ENCODE results near the gene CHRNG. TPM values are rescaled to one million over a fixed set of nuclear protein-coding genes. Genes with fewer than 3 reads are reported as not detected.

The CHRNG gene
- polyA plus RNA-seq, 2 of the 4 experiments (the other 2 are of a cell fraction) = not detected

GRCh38 chr2:232527905-232528470 is 11.5 kb upstream of the CHRNG start:
- FAIRE-seq = no peak
- Histone ChIP-seq H3K4me3 (no peak overlapping the region), H3K4me1 (peaks cover 7% of the 10 kb centered on the region; the same call in 1 of the 3 replicates), H3K4me2 (no peak overlapping the region), H3K27ac (no peak overlapping the region), H3K9me3 (no peaks in the 10 kb centered on the region)
- POLR2A ChIA-PET = no interaction called here
- 54% methylated on average over 6 of the region's 6 CpGs for WGBS (ENCODE audit: missing lambda C conversion rate)
- no peak for DNase-seq (ENCODE audit: low read depth in 1 of 2, low spot score in 1 of 2)
- no peak for ATAC-seq
- CTCF ChIA-PET = no interaction called here
- TF ChIP-seq ZSCAN20 (CRISPR knock-in tag; IDR thresholded peaks at IDR 0.05) = no peak
- no peak for TF ChIP-seq HDAC2 (IDR thresholded peaks at IDR 0.05)
- no peak for TF ChIP-seq POLR2A (IDR thresholded peaks at IDR 0.05; ENCODE audit: low read length)
- no peak for TF ChIP-seq JUN (IDR thresholded peaks at IDR 0.05)
- TF ChIP-seq, protein P1, sequence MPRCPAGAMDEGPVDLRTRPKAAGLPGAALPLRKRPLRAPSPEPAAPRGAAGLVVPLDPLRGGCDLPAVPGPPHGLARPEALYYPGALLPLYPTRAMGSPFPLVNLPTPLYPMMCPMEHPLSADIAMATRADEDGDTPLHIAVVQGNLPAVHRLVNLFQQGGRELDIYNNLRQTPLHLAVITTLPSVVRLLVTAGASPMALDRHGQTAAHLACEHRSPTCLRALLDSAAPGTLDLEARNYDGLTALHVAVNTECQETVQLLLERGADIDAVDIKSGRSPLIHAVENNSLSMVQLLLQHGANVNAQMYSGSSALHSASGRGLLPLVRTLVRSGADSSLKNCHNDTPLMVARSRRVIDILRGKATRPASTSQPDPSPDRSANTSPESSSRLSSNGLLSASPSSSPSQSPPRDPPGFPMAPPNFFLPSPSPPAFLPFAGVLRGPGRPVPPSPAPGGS (IDR thresholded peaks at IDR 0.05) = no peak
- TF ChIP-seq RFX5 (IDR thresholded peaks at IDR 0.05) = no peak
- TF ChIP-seq CBX8 (IDR thresholded peaks at IDR 0.05) = no peak

DNA sequence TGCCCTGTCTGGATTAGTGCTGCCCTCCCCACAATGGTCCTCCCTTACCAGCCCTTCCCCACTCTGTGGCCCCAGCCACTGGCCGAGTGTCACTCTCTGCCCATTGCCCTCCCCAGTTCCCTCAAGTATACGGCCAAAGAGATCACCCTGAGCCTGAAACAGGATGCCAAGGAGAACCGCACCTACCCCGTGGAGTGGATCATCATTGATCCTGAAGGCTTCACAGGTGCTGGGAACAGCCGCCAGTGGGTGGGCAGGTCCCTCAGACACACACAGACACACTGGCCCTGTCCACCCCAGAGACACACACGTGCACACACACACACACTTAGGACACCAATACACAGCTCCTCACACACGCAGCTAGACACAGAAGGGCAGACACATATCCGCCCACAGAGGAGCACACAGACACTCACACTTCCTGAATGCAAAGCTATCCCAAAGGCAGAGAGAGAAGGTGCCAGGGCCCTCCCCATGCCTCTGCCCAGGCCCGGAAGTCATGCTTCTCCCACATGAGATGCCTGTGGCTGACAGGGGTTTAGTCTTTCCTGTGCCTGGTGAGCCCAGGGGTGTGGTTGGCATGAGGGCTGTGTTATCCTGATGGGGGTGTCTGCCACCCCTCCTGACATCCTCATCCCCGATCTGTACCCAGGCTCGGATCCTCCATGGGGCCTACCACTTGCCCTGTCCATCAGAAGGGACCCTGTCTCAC is 10.6 kb upstream of the CHRNG start:
- Histone ChIP-seq H3K27ac (no peak overlapping the region), H3K4me3 (no peak overlapping the region), H3K4me2 (no peak overlapping the region), H3K9me3 (no peaks in the 10 kb centered on the region), H3K4me1 (0 out of 3 replicates have a peak, but pooled peaks cover 3% of the 10 kb centered on the region)
- FAIRE-seq = no peak
- ChIA-PET POLR2A (no interaction called here), CTCF (interaction anchor here (0.6 kb wide), 1 partner anchor 9 kb away, joined by 3 read pairs; no protein-coding TSS in a partner anchor)
- TF ChIP-seq CBX2 (IDR thresholded peaks at IDR 0.05; ENCODE audit: borderline replicate concordance, low read depth) (no peak), HMGXB4 (CRISPR knock-in tag; IDR thresholded peaks at IDR 0.05; ENCODE audit: borderline replicate concordance) (no peak), ZNF302 (CRISPR knock-in tag; IDR thresholded peaks at IDR 0.05) (no peak), HOXA7 (CRISPR knock-in tag; IDR thresholded peaks at IDR 0.05) (no peak), HOXB13 (CRISPR knock-in tag; IDR thresholded peaks at IDR 0.05; ENCODE audit: low read depth) (no peak)
- TF ChIP-seq, protein P2, sequence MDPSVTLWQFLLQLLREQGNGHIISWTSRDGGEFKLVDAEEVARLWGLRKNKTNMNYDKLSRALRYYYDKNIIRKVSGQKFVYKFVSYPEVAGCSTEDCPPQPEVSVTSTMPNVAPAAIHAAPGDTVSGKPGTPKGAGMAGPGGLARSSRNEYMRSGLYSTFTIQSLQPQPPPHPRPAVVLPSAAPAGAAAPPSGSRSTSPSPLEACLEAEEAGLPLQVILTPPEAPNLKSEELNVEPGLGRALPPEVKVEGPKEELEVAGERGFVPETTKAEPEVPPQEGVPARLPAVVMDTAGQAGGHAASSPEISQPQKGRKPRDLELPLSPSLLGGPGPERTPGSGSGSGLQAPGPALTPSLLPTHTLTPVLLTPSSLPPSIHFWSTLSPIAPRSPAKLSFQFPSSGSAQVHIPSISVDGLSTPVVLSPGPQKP (IDR thresholded peaks at IDR 0.05; ENCODE audit: low read depth, low read length) = no peak
- no peak for DNase-seq (ENCODE audit: low read depth in 1 of 2, low spot score in 1 of 2)
- 74% methylated on average over 6 of the region's 11 CpGs for WGBS (ENCODE audit: missing lambda C conversion rate)
- ATAC-seq = no peak

- H3K9me3 ChIP-seq = no peaks in the 10 kb centered on the region
- no peak for FAIRE-seq
- ChIA-PET CTCF (interaction anchor here (0.6 to 4.9 kb wide), 3 partner anchors 7 to 83 kb away, joined by 3 to 37 read pairs (median 4); no protein-coding TSS in a partner anchor), POLR2A (no interaction called here)
- no peak for DNase-seq (ENCODE audit: low read depth in 1 of 2, low spot score in 1 of 2)
- H3K4me3 ChIP-seq = no peak overlapping the region
- ATAC-seq = no peak
- H3K4me1 ChIP-seq = 0 out of 3 replicates have a peak, but pooled peaks cover 3% of the 10 kb centered on the region
- no peak overlapping the region for H3K4me2 ChIP-seq
- WGBS (ENCODE audit: missing lambda C conversion rate) = 70% methylated on average over 16 of the region's 17 CpGs
- no peak overlapping the region for H3K27ac ChIP-seq
- TF ChIP-seq EHF (CRISPR knock-in tag; IDR thresholded peaks at IDR 0.05) (no peak), TFCP2L1 (CRISPR knock-in tag; IDR thresholded peaks at IDR 0.05) (no peak), ZC3H11A (IDR thresholded peaks at IDR 0.05) (no peak), CEBPB (IDR thresholded peaks at IDR 0.05) (no peak), CBX2 (IDR thresholded peaks at IDR 0.05; ENCODE audit: borderline replicate concordance, low read depth) (no peak), ZNF302 (CRISPR knock-in tag; IDR thresholded peaks at IDR 0.05) (no peak), CHD2 (IDR thresholded peaks at IDR 0.05; ENCODE audit: low read length, partially characterized antibody) (no peak), ZSCAN20 (CRISPR knock-in tag; IDR thresholded peaks at IDR 0.05) (no peak), RNF2 (IDR thresholded peaks at IDR 0.05; ENCODE audit: borderline replicate concordance, low read depth) (no peak), HOXB13 (CRISPR knock-in tag; IDR thresholded peaks at IDR 0.05; ENCODE audit: low read depth) (no peak), BHLHE40 (IDR thresholded peaks at IDR 0.05; ENCODE audit: low read depth, low read length) (no peak), MAZ (IDR thresholded peaks at IDR 0.05; ENCODE audit: borderline replicate concordance, low read depth, low read length) (no peak), POLR2A (IDR thresholded peaks at IDR 0.05; ENCODE audit: low read length) (no peak)
- TF ChIP-seq, protein P2 (IDR thresholded peaks at IDR 0.05; ENCODE audit: low read depth, low read length) = no peak
- TF ChIP-seq, protein P3, sequence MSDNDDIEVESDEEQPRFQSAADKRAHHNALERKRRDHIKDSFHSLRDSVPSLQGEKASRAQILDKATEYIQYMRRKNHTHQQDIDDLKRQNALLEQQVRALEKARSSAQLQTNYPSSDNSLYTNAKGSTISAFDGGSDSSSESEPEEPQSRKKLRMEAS (IDR thresholded peaks at IDR 0.05) = no peak
Observed at GRCh38 chr2:232529806-232530547, 9.5 kb upstream of the CHRNG start.

Data from A549 (cell line).